Measurements from ENCODE around the gene GLCCI1. TPM values are rescaled to one million over a fixed set of nuclear protein-coding genes. Genes with fewer than 3 reads are reported as not detected.

The GLCCI1 gene
- total and polyA plus RNA-seq, 2 of the 13 experiments (the other 11 are each of a cell fraction or from before 2014, with no cell fraction given), result 1.3 to 1.7 TPM

GRCh38 chr7:7922684-7923385 is 45.8 kb upstream of the GLCCI1 start:
- ChIA-PET POLR2A (no interaction called here), CTCF (ENCODE audit: low intra/inter-chr PET ratio, low total read pairs) (no interaction called here)
- Histone ChIP-seq H3K36me3 (replicated peaks in 1 of 2; ENCODE audit: control insufficient read depth in 1 of 2, insufficient read depth in 2 of 2, low read length in 2 of 2) (no peaks in the 10 kb centered on the region), H3K4me1 (ENCODE audit: insufficient read depth, low read length) (peaks cover 22% of the 10 kb centered on the region), H3K27ac (ENCODE audit: extremely low read length, insufficient read depth, low read length) (no peak overlapping the region), H3K27me3 (ENCODE audit: control insufficient read depth in 1 of 2, insufficient read depth in 2 of 2, low read length in 2 of 2) (no peaks in the 10 kb centered on the region), H3K9ac (ENCODE audit: insufficient read depth, low read depth, low read length) (no peak overlapping the region), H3K4me2 (ENCODE audit: low read depth, low read length) (0 out of 2 replicates have a peak overlapping the region, but pooled peaks have one; percentile 13), H2AFZ (ENCODE audit: low read length) (no peak overlapping the region), H4K20me1 (ENCODE audit: insufficient read depth, low read length) (no peaks in the 10 kb centered on the region), H3K79me2 (ENCODE audit: insufficient read depth, low read length) (no peaks in the 10 kb centered on the region), H3K4me3 (replicated peaks in 1 of 3; ENCODE audit: insufficient read depth in 1 of 3, low read depth in 2 of 3, low read length in 3 of 3) (no peak overlapping the region), H3K9me3 (ENCODE audit: low read length) (no peaks in the 10 kb centered on the region)
- 7% methylated on average over 7 of the region's 7 CpGs for WGBS (ENCODE audit: low lambda C conversion rate)
- peak; percentile 56; the same call in 2 of the 3 replicates for ATAC-seq
- intact Hi-C loops (cut with micrococcal nuclease; ENCODE audit: unreplicated experiment) (no loop called here), in situ Hi-C loops (cut with HindIII; ENCODE audit: extremely low pct_ligation_motif_present, low pct_unique_long_range_greater_than_20kb) (no loop called here)
- BruUV-seq (replicated peaks), result no TSS peak
- DNase-seq (ENCODE audit: low spot score), result peak; percentile 41
- FAIRE-seq, result no peak
- TF ChIP-seq CBX5 (CRISPR knock-in tag; IDR thresholded peaks at IDR 0.05; ENCODE audit: borderline replicate concordance) (no peak), THAP9 (CRISPR knock-in tag; IDR thresholded peaks at IDR 0.05; ENCODE audit: borderline replicate concordance) (no peak), RFXAP (CRISPR knock-in tag; IDR thresholded peaks at IDR 0.05; ENCODE audit: borderline replicate concordance) (no peak), PHF8 (CRISPR knock-in tag; IDR thresholded peaks at IDR 0.05) (no peak), NFE2L2 (IDR thresholded peaks at IDR 0.05; ENCODE audit: low read length) (no peak), ZBTB43 (CRISPR knock-in tag; conservative IDR thresholded peaks at IDR 0.05) (no peak), ARID2 (CRISPR knock-in tag; IDR thresholded peaks at IDR 0.05; ENCODE audit: borderline replicate concordance) (no peak), NR2F6 (IDR thresholded peaks at IDR 0.05) (0 out of 2 replicates have a peak, but pooled peaks have one; percentile 31), NR2F6 (CRISPR knock-in tag; IDR thresholded peaks at IDR 0.05) (peak; percentile 40; the same call in 1 of the 2 replicates), HIVEP1 (CRISPR knock-in tag; IDR thresholded peaks at IDR 0.05) (no peak), HOXD1 (CRISPR knock-in tag; IDR thresholded peaks at IDR 0.05) (no peak), SUZ12 (IDR thresholded peaks at IDR 0.05; ENCODE audit: low read depth, low read length) (no peak), ZNF317 (CRISPR knock-in tag; IDR thresholded peaks at IDR 0.05) (no peak), ZNF335 (CRISPR knock-in tag; IDR thresholded peaks at IDR 0.05) (no peak), NFRKB (IDR thresholded peaks at IDR 0.05) (no peak), FOSL1 (CRISPR knock-in tag; IDR thresholded peaks at IDR 0.05; ENCODE audit: borderline replicate concordance) (no peak), RNF2 (conservative IDR thresholded peaks at IDR 0.05; ENCODE audit: low read depth) (no peak), BCL6 (CRISPR knock-in tag; IDR thresholded peaks at IDR 0.05) (0 out of 2 replicates have a peak, but pooled peaks have one; percentile 26), FOXO4 (CRISPR knock-in tag; conservative IDR thresholded peaks at IDR 0.05) (no peak), PBX3 (CRISPR knock-in tag; IDR thresholded peaks at IDR 0.05; ENCODE audit: borderline replicate concordance) (no peak)
